Small intestine (tissue), 7 donors: ENCODE data around the gene NOTCH1. TPM values are rescaled to one million over a fixed set of nuclear protein-coding genes. Genes with fewer than 3 reads are reported as not detected.

Experiments
- DNase-seq, 2 donors: peaks; one replicate each; pipeline versions ENCODE4 v3.0.0 to v3.0.0-alpha.2; 2013
- FAIRE-seq: peaks from 2 replicates; lab custom pipeline; 2012; peaks lifted over from hg19 to GRCh38; lab: Jason Lieb, UNC
- H3K27ac ChIP-seq, 3 donors: one replicate each; pipeline ENCODE4 v1.5.1; 2013; ENCODE audit warnings: low read length in 2 of 3, mild to moderate bottlenecking in 2 of 3, control low read depth in 1 of 3, inconsistent platforms in 1 of 3, low read depth in 1 of 3, moderate library complexity in 1 of 3
- H3K27me3 ChIP-seq, 3 donors: one replicate each; pipeline ENCODE4 v1.6.1; 2013; ENCODE audit warnings: low read length in 3 of 3, inconsistent platforms in 1 of 3; ENCODE audit not compliant: control insufficient read depth in 3 of 3, insufficient read depth in 3 of 3
- H3K36me3 ChIP-seq, 3 donors: one replicate each; pipeline ENCODE4 v1.6.1; 2013; ENCODE audit warnings: low read length in 3 of 3, inconsistent platforms in 1 of 3, low read depth in 1 of 3, mild to moderate bottlenecking in 1 of 3, moderate library complexity in 1 of 3; ENCODE audit not compliant: control insufficient read depth in 3 of 3, insufficient read depth in 2 of 3
- H3K4me1 ChIP-seq, 3 donors: one replicate each; pipeline ENCODE4 v1.6.1; 2013; ENCODE audit warnings: low read length in 2 of 3, inconsistent platforms in 1 of 3, low read depth in 1 of 3, mild to moderate bottlenecking in 1 of 3, moderate library complexity in 1 of 3; ENCODE audit not compliant: control insufficient read depth in 3 of 3, insufficient read depth in 2 of 3
- H3K4me3 ChIP-seq, 3 donors: one replicate each; pipeline ENCODE4 v1.5.1; 2013; ENCODE audit warnings: low read length in 3 of 3, control low read depth in 1 of 3, inconsistent platforms in 1 of 3, low read depth in 1 of 3, mild to moderate bottlenecking in 1 of 3, moderate library complexity in 1 of 3
- H3K9me3 ChIP-seq, 2 donors: one replicate each; pipeline ENCODE4 v1.6.1; 2013; ENCODE audit warnings: low read depth in 1 of 2, low read length in 1 of 2; ENCODE audit not compliant: control insufficient read depth in 2 of 2, insufficient read depth in 1 of 2
- WGBS, 3 donors: extraction: QIAGEN DNeasy Blood & Tissue Kit; methylation state at CpG; one replicate each; pipeline ENCODE4 v1.1.7; 2013; 5-methylcytosine and 5-hydroxymethylcytosine counted together
- polyA plus RNA-seq, 4 donors: library from polyadenylated mRNA; stranded (reverse) in 3 of 4; unstranded in 1 of 4; fragments of 200-250 nt in 3 of 4; fragments of 120-200 nt in 1 of 4; gene quantifications; one replicate each; pipeline versions ENCODE4 v1.2.1 to v1.2.3, GENCODE V29; 2013
- donor health status: healthy with polysubstance abuse.
- donor health status: control.
- donor health status: control.
- donor health status: Bipolar disorder and iron deficiency.
- donor health status: healthy.

Gene NOTCH1
- polyA plus RNA-seq, 4 donors: 1.8 to 19.8 (median 7.3) TPM

DNA sequence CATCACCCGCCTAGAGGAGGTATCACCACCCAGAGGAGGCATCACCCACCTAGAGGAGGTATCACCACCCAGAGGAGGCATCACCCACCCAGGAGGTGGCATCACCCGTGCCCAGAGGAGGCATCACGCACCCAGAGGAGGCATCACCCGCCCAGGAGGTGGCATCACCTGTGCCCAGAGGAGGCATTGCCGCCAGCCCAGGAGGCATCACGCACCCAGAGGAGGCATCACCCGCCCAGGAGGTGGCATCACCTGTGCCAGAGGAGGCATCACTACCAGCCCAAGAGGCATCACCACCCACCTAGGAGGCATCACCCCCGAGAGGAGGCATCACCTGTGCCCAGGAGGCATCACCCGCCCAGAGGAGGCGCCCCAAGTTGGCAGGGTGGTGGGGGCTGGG lies 2.6 kb downstream of the NOTCH1 start:
- WGBS, 3 donors: 31 to 71% (median 67%) methylated on average over 8 to 10 of the region's 10 CpGs
- Histone ChIP-seq H3K4me1 (peaks cover 3 to 35% (median 10%) of the 10 kb centered on the region in 3 donors), H3K4me3 (no peak overlapping the region), H3K27ac (peak overlapping the region in 1 of 3 donors; percentile 66), H3K9me3 (no peaks in the 10 kb centered on the region), H3K27me3 (peaks cover 0 to 11% (median 0%) of the 10 kb centered on the region in 3 donors), H3K36me3 (peaks cover 0 to 57% (median 2%) of the 10 kb centered on the region in 3 donors)
- FAIRE-seq (no peak), DNase-seq (no peak)

DNA sequence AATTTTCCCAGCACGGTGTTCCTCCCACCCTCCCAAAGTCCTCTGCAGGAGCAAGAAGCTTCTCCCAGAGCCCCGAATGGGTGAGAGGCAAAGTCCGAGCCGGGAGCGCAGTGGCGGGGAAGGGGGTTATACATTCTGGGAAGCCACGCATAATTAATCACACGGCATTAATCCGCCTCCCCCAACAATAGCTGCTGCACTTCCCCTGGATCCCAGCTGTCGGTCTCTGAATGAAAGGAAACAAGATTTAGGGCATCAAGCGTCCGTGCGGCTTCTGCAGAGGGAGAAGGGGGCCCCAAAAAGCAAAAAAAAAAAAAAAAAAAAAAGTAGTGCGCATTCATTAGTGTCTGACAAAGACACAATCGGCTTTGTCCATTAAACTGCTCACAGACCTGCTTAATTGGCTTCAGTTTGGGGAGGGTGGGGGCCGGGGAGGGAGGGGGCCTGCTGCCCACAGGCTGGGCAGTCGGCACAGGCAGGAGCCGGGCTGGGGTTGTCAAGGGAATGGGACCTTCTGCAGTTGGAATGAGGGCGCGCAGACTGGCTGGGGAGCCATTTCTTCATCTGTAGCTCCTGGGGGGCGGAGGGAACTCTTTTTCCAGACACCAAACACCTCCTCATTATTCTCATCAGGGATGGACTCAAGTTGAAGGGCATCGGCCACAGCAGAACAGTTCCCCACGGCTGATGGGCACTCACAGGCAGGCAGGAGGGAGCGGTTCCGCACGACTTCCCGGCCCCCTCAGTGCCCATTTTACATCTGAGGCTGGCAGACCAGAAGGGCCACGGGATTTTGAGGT lies 3.4 kb downstream of the NOTCH1 start:
- peaks cover 0 to 11% (median 0%) of the 10 kb centered on the region in 3 donors for H3K27me3 ChIP-seq
- WGBS, 3 donors: 63 to 70% (median 65%) methylated on average over 28 of the region's 28 CpGs
- no peak overlapping the region for H3K4me3 ChIP-seq
- H3K4me1 ChIP-seq: peaks cover 3 to 29% (median 15%) of the 10 kb centered on the region in 3 donors
- DNase-seq (no peak), FAIRE-seq (no peak)
- H3K9me3 ChIP-seq: no peaks in the 10 kb centered on the region
- H3K27ac ChIP-seq: peak overlapping the region in 1 of 3 donors; percentile 31
- H3K36me3 ChIP-seq: peaks cover 0 to 63% (median 2%) of the 10 kb centered on the region in 3 donors

DNA sequence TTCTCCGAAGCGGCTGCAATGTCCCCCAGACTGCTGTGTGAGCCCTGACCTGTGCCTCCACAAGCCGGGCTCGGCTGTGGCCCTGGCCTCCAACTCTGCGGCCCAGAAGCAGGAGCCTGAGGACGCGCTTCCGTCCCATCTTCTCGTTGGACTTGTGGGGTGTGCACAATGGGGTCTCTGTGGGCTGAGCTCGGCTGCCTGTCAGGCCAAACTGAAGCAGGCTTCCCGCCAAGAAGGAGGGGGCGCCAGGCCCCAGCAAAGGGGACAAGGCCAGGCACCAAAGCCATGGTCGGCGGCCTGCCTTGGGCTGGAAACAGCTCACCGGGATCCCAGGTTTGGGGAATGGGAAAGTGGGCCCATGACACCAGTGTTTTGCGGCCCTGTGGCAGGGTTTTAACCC lies 4.1 kb downstream of the NOTCH1 start:
- FAIRE-seq (no peak), DNase-seq (no peak)
- H3K27ac ChIP-seq: peak overlapping the region in 1 of 3 donors; percentile 31
- H3K9me3 ChIP-seq: no peaks in the 10 kb centered on the region
- no peak overlapping the region for H3K4me3 ChIP-seq
- peaks cover 0 to 7% (median 0%) of the 10 kb centered on the region in 3 donors for H3K27me3 ChIP-seq
- WGBS, 3 donors: 70 to 77% (median 72%) methylated on average over 16 of the region's 16 CpGs
- peaks cover 0 to 70% (median 2%) of the 10 kb centered on the region in 3 donors for H3K36me3 ChIP-seq
- H3K4me1 ChIP-seq: peaks cover 3 to 21% (median 15%) of the 10 kb centered on the region in 3 donors

DNA sequence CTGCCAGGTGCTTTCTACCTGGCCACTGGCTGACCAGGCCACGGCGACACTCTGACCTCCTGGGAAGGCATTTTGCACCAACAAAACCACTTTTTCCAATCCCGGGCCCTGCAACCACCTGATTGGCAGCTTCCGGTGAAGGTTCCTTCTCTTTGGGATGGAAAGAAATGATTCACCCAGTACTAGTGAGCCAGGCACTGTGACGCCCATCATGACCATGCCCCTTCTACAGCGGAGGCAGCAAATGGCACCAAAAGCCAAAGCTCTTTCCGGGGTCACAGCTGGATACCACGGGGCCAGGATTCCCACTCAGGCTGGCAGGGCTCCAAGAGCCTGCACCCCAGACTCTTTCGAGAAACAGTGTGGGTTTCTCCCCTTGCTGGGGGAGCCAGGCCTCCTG lies 4.7 kb downstream of the NOTCH1 start:
- H3K27ac ChIP-seq: peak overlapping the region in 1 of 3 donors; percentile 93
- no peak overlapping the region for H3K4me3 ChIP-seq
- H3K27me3 ChIP-seq: peaks cover 0 to 7% (median 0%) of the 10 kb centered on the region in 3 donors
- H3K4me1 ChIP-seq: peaks cover 3 to 16% (median 15%) of the 10 kb centered on the region in 3 donors
- DNase-seq: no peak
- no peaks in the 10 kb centered on the region for H3K9me3 ChIP-seq
- H3K36me3 ChIP-seq: peaks cover 0 to 74% (median 2%) of the 10 kb centered on the region in 3 donors
- no peak for FAIRE-seq
- 69 to 71% (median 70%) methylated on average over 9 of the region's 9 CpGs for WGBS, 3 donors

DNA sequence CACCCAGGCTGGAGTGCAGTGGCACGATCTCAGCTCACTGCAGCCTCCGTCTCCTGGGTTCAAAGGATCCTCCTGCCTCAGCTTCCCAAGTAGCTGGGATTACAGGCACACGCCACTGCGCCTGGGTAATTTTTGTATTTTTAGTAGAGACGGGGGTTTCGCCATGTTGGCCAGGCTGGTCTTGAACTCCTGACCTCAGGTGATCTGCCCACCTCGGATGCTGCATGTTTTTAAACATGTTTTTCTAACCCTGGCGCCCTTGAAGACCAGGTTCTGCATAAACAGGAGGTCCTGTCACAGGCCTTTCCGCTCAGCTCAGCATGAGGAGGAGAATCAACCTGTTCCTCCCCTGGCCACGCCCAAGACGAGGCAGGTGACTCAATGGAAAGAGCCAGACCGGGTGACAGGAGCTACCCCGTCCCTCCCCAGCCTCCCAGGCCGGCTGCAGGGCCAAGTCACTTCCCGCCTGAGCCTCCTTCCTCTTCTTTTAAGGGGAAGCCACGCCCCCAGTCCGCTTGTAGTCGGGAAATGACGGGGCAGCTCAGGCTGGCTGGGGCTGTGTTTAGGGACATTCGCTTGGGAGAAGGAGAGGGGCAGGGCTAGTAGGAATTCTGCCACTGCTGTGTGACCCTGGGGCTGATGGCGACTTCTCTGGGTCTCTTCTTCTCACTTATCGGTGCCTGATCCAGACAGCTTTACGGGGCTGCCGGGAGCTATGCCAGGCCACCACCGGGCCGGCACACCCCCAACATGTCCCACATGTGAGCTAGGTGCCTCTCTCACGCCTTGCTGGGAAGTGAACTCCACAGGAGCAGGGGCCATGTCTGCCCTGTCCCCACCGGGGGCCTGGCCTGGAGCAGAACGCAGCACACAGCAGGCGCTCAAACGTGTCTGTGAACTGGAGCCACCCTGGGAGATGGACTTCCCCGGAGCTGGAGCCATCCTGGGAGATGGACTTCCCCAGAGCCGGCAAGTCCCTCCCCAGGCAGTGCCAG lies 6.1 kb downstream of the NOTCH1 start:
- no peaks in the 10 kb centered on the region for H3K9me3 ChIP-seq
- FAIRE-seq (no peak), DNase-seq (peak; percentile 63 to 95)
- 27 to 32% (median 30%) methylated on average over 31 to 33 of the region's 33 CpGs for WGBS, 3 donors
- H3K4me3 ChIP-seq: peak overlapping the region in 1 of 3 donors; percentile 7
- H3K4me1 ChIP-seq: peaks cover 3 to 15% (median 15%) of the 10 kb centered on the region in 3 donors
- peaks cover 0 to 77% (median 2%) of the 10 kb centered on the region in 3 donors for H3K36me3 ChIP-seq
- H3K27me3 ChIP-seq: peaks cover 0 to 5% (median 0%) of the 10 kb centered on the region in 3 donors
- H3K27ac ChIP-seq: peak overlapping the region; percentile 23 to 93 (median 59)

DNA sequence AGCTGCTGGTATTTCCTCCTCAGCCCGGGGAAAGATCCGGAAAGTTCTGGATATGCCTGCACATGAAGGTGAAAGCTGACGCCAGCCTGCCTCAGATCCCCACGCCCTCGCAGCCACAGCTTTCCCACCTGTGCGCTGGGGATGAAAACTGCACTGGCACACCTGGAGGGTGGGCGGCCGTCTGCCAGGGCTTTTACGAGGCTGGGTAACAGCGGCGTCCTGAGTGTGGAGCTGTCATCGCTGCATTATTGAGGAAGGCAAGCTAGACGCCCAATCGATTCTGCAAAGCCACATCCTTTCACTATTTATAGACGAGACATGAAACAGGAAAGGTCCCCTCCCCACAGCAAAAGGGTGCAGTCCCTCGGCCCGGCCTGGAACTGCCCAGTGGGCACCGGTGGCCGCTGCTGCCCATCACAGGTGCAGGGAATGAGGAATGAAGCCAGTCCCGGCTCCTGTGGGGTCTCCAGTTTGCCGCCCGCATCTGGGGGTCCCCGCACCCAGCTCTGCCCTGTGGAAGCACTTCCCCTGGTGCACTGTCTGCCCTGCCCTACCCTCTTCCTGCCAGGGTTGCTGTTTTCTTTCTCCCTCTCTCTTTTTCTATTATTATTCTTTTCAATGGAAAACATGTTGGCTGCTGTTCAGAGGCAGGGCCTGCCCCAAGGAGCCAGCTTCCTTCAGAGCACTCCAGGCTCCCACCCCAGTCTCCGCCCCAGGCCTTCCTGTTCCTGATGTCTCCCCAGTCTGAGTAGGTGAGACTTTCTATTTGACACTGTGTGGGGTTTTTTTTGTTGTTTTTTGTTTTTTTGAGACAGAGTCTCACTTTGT lies 7.0 kb downstream of the NOTCH1 start:
- H3K36me3 ChIP-seq: peaks cover 0 to 79% (median 2%) of the 10 kb centered on the region in 3 donors
- H3K9me3 ChIP-seq: no peaks in the 10 kb centered on the region
- peak overlapping the region; percentile 23 to 93 (median 52) for H3K27ac ChIP-seq
- no peak for DNase-seq
- H3K4me3 ChIP-seq: peak overlapping the region in 1 of 3 donors; percentile 10
- H3K4me1 ChIP-seq: peaks cover 1 to 12% (median 6%) of the 10 kb centered on the region in 3 donors
- FAIRE-seq: no peak
- no peaks in the 10 kb centered on the region for H3K27me3 ChIP-seq
- WGBS, 3 donors: 56 to 83% (median 61%) methylated on average over 24 of the region's 24 CpGs

DNA sequence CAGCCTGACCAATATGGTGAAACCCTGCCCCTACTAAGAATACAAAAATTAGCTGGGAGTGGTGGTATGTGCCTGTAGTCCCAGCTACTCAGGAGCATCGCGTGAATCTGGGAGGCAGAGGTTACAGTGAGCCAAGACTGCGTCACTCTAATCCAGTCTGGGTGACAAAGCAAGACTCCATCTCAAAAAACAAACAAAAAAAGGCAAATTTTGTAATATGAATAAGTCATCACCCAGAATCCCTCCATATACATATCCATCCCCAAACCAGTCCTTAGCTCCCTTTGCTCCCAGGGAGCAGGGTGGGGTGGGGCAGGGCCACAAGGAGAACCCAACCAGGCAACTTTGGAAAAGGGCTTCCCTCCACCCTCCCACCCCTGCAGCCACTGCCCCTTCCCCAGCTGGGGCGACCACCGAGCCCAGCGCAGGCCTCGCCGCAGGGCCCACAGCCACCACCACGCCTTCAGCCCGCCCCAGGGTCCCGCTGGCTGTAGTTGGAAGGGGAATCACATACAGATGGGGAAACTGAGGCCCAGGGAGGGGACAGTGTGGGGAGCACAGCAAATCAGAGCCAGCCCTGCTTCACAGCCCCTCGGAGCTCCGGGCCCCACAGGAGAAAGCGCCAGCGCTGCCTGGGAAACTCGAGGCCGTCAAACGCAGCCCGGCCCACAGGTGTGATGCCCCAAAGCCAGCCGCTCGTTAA lies 7.8 kb downstream of the NOTCH1 start:
- 73 to 90% (median 79%) methylated on average over 21 of the region's 21 CpGs for WGBS, 3 donors
- Histone ChIP-seq H3K27me3 (no peaks in the 10 kb centered on the region), H3K9me3 (no peaks in the 10 kb centered on the region), H3K4me3 (peak overlapping the region in 1 of 3 donors; percentile 10), H3K36me3 (peaks cover 0 to 76% (median 2%) of the 10 kb centered on the region in 3 donors), H3K27ac (peak overlapping the region in 1 of 3 donors; percentile 93), H3K4me1 (peaks cover 0 to 10% (median 5%) of the 10 kb centered on the region in 3 donors)
- no peak for DNase-seq
- no peak for FAIRE-seq
